Measurements from ENCODE around the gene DHX34.

The DHX34 gene

DNA sequence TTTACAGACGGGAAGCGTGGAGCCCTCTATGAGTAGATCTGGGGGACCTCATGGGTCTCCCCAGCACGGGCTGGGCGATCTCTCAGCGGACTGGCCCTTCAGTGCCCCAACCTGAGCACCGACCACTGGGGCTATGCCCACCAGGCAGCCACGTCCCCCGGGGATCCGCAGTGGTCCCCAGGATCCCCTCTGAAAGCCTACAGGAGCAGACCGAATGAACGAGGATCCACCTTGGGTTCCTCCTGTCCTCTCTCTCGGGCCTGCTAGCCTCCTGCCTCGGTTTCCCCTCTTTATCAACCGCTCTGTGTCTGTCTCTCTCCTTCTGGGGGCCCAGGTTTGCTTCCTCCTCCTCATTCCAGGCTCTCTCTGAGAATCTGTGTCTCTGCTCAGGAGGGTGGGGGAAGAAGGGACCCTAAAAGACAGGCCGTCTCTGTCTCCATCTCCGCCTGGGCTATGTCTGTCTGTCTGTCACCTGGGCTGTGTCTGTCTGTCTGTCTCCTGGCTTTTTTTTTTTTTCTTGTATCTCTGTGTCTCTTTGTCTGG lies 72.2 kb downstream of the DHX34 start:
- DNase-seq = no peak

DNA sequence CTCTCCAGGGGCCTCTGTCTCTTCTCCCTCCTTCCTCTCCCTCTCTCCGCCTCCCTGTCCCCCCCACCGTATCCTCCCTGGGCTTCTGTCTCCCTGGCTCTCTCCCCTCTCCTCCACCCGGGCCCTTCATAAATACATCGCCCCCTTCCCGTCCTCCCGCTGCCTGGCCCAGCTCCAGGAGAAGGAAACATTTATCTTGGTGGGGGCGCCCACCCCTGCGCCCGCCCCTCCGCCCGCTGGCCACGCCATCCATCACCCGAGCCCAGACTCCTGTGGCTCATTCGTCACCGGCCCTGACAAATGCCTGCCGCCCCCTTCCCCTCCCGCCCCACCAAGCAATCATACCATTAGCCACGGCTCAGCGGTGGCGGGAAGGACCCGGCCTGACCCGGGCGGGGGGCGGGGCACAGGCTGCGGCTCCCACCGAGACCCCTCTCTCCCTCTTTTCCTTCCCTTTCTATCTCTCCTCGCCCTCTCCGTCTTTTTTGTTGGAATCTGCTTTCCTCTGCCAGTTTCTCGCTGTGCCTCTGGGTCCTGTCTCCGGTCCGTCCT lies 72.8 kb downstream of the DHX34 start:
- no peak for DNase-seq

DNA sequence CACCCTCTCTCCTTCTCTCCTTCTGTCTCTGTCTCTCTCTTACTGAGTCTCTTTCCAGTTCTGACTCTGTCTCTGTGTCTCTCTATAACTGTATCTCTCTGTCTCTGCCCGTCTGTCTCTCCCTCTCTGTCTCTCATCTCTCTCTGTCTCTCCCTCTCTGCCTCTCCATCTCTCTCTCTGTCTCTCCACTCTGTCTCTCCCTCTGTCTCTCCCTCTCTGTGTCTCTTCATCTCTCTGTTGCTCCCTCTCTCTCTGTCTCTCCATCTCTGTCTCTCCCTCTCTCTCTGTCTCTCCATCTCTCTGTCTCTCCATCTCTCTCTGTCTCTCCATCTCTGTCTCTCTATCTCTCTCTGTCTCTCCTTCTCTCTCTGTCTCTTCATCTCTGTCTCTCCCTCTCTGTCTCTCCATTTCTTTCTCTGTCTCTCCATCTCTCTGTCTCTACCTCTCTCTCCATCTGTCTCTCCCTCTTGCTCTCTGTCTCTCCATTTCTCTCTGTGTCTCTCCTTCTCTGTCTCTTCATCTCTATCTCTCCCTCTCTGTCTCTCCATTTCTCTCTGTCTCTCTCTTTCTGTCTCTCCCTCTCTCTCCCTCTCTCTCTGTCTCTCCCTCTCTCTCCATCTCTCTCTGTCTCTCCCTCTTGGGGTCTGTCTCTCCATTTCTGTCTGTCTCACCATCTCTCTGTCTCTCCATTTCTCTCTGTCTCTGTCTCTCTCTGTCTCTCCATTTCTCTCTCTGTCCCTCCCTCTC lies 73.5 kb downstream of the DHX34 start:
- DNase-seq = no peak

DNA sequence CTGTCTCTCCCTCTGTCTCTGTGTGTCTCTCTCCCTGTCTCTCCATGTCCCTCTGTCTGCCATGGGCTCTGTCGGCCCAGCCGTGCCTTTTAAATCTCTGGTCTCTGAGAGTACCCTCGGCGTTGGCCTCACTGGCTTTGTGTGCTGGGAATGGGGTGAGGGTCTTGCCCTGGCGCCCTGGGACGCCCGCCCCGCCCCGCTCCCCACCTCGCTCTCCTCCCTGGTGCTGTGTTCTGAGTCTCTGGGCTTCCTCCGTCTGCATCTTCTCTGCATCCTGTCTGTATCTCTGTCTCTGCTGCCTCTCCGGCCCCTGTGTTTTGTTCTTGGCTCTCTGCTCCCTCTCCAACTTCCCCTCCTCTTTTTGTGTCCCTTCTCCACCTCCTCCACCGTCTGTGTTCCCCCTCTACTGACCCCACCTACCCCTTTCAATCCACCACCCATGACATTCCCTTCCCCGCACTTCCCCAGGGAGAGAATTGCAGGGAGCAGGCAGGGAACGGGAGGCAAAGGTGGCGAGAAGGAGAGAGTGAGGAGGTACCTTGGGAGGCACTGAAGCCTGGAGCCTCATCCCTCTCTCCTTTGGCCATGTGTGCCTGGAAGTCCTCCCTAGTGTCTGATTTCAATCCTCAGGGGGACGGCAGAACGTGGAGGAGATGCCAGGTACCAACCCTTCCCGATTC lies 74.2 kb downstream of the DHX34 start:
- no peak for DNase-seq

DNA sequence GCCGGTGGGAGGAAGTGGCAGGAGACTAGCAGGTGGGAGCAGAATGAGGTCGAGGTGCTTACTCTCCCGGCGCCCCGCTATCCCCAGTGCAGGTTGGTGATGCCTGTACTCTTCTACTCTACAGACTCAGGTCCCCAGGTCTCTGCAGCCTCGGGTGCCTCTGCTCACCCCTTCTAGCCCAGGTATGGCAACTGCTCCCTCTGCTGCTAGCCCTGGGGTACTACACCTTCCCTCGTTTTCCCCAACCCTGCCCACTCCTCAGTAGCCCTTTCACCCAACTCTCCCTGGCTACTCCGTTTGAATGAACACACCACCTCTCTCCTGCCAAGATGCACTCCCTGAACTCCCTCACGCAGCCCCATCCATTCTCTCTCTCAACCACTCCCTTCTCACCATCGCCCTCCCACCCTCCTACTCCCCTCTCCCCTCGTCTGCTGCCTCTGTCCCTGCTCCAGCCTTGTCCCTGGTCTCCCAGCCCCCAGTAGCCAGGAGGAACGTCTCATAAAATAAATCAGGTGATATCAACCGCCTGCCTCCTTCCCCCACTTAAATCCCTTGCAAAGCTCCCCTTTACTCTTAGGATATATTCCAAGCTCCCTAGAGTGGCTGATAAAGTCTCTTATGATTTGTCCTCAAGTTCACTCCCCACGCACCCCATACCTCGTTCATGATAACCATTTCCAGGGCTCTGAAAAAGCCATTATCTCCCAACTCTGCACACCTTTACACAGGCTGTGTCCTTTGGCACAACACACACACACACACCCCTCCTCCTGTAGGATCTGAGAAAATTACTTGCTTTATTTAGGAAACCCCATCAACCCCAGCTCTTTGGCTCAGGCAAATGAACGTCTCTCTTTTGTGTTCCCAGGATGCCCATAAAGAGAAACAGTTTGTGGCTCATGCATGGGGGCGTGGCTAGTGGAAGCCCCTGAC lies 78.4 kb downstream of the DHX34 start:
- DNase-seq = peak; percentile 42

DNA sequence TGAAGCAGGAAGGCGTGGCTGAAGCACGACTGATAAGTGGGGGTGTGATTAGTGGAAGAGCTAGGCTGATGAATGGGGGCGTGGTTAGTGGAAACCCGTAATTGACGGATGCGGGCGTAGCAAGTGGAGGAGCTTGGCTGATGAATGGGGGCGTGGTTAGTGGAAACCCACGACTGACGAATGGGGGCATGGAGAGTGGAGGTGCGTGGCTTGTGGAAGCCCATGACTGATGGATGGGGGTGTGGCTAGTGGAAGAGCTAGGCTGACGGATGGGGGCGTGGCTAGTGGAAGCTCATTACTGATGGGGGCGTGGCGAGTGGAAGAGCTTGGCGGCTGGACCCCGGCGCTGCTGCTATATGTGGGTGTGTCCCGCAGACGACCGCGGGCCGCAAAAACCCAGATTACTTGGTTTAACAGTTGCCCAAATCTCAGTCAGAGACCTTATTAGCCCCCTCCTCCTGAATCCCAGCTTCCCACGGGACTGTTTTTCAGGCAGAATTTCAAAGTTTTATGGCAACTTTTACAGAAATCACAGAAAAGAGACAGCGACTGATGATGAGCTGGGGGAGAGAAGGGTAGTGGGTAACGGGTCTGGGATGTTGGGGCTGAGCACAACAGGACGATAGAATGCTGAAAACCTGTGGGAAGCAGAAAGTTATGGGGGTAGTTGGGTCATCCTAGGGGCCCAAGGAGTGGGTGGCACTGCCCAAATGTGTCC lies 79.2 kb downstream of the DHX34 start:
- peak; percentile 58 for DNase-seq

DNA sequence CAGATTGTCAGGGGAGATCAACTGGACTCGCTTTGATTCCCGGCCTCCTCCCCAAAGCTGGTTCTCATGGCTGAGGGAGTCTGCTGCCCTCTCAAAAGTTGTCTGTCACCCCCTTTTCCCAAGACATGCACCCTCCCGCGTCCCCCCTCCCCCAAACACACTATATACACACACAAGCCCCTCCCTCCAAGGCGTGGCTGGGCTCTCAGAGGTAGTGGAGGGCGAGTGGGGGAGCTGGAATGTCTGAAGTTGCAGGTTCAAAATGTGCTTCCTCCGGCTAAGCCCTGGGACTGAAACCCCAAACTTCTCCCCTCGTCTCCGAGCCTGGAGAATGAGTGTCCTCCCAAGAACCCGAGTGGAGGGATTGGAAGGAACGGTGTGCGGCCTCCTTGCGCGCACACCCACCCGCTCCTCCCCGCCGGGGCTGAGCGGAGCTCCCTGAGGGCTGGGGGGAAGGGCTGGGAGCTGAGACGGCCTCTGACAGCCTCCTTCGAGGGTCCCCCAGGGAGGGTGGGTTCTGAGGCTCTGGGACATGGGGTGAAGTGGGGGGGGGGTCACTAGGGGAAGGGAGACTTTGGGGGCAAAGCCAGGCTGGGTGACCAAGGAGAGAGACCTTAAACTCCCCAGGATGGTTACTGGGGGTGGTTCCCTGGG lies 80.2 kb downstream of the DHX34 start:
- no peak for DNase-seq

DNA sequence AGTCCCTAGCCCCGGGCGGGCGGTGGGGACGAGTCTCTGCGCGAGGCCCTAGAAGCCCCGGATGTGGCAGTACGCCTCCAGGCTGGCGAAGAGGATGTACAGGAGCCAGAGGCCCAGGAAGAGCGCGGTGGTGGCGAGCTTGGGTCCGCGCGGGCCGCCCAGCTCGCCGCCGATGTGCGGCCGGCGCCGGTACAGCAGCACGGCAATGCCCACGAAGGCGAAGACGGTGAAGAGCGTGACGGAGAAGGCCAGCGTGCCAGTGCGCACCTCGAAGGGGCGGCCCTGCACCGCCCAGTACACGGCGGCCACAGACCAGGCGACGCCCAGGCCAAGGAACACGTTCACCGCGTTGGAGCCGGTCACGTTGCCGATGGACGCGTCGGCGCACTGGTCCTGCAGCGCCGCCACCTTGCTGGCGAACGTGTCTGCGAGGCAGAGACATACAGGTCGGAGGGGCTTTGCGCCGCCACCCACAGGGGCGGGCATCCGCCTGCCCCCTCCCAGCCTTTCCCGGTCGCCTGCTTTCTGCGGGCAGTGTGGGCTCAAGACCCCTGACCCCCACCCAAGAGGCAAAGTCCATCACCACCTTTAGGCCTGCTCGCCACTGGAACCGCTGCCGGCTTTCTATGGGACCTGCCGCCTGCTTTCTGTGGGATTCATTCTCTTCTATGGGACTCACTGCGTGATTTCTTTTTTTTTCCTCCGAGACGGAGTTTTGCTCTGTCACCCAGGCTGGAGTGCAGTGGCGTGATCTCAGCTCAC lies 81.1 kb downstream of the DHX34 start:
- DNase-seq = no peak

DNA sequence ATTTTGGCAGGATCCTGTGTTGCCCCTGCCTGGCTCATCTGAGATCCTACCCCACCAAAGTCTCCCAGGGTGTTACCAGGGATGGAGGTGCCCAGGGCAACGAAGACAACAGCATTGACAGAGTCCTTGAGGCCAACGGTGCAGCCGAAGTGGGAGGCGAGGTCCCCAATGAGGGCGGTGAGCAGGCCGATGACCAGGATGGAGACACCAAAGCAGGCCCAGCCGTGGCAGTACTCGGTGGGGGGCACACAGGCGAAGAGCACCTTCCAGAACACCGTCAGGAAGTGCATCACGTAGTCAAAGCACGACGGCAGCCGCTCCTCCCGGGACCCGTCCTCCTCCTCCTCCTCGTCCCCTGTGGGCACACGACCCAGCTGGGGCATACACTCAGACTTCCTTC lies 83.0 kb downstream of the DHX34 start:
- DNase-seq = no peak
